Ovary (tissue), 3 donors: ENCODE measurements around the gene GALNT17.

Experiments
- CTCF ChIP-seq, 3 donors: fragments of 450-650 bp in 2 of 3; fragments of 200-600 bp in 1 of 3; IDR thresholded peaks; one replicate each; pipeline versions ENCODE4 v1.5.1 to v1.8.0; 2016 to 2022; ENCODE audit warnings: antibody characterized with exemption in 3 of 3, mild to moderate bottlenecking in 1 of 3
- POLR2A ChIP-seq: fragments of 450-650 bp; IDR thresholded peaks from one replicate; pipeline ENCODE4 v1.6.1; 2017; ENCODE audit warnings: antibody characterized with exemption, mild to moderate bottlenecking, moderate library complexity
- donor health status: DM: no; HTN: no; CAD: no.

DNA sequence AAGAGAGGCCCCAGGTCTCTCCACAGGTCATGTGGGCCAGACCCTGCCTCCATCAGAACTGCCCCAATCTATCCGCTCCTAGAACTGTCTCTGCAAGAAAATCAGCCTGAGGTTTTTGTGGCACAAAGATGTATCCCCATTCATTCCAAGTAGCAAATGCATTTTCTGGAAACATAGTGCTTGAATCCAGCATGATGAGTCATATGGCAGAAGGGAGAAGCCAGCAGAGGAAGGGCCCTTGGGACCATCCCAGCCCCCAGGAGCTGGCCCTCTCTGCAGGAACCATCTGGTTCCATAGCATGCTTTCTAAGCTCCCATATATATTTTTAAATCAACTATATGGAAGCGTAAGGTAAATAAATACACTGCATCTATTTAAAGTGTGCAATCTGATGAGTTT lies 563.2 kb downstream of the GALNT17 start:
- TF ChIP-seq CTCF (IDR thresholded peaks at IDR 0.05) (no peak), POLR2A (no peak)
